GM23248 (cell line): ENCODE measurements around the gene PPP2R3B.

ENCODE experiments used
- EZH2 ChIP-seq: fragments of 200-600 bp; sonication (generic); IDR thresholded peaks from 2 replicates; pipeline ENCODE4 v1.6.1; 2018; ENCODE audit warnings: antibody characterized with exemption, mild to moderate bottlenecking; ENCODE audit not compliant: insufficient read depth, poor library complexity, severe bottlenecking
- EZH2phosphoT487 ChIP-seq: fragments of 200-600 bp; sonication (generic); IDR thresholded peaks from 2 replicates; pipeline ENCODE4 v1.6.1; 2018; ENCODE audit warnings: antibody characterized with exemption, moderate library complexity, mild to moderate bottlenecking, low read depth; ENCODE audit not compliant: insufficient read depth

DNA sequence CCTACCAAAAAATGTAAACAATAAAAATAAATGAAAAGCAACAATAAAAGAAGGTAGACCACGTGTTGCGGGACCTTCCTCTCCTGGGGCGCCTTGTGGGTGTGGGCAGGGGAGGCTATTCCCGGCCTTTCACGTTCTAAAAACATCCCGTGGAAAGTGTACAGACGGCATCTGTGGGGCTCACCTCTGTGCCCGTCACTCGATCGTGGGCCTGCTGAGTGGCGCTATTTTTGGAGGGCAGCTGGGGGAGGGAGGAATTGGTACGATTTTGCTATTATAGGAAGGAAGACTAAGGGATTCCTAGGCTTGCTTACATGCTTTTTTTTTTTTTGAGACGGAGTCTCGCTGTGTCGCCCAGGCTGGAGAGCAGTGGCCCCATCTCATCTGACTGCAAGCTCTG, 13.6 kb upstream of the PPP2R3B start:
- TF ChIP-seq EZH2phosphoT487 (no peak), EZH2 (no peak)
